ENCODE data around the gene ADGRV1. TPM values are rescaled to one million over a fixed set of nuclear protein-coding genes. Genes with fewer than 3 reads are reported as not detected.

ADGRV1 gene
- polyA plus RNA-seq, 2 of the 4 experiments (the other 2 are of a cell fraction) = 0.70 to 3.7 TPM

DNA sequence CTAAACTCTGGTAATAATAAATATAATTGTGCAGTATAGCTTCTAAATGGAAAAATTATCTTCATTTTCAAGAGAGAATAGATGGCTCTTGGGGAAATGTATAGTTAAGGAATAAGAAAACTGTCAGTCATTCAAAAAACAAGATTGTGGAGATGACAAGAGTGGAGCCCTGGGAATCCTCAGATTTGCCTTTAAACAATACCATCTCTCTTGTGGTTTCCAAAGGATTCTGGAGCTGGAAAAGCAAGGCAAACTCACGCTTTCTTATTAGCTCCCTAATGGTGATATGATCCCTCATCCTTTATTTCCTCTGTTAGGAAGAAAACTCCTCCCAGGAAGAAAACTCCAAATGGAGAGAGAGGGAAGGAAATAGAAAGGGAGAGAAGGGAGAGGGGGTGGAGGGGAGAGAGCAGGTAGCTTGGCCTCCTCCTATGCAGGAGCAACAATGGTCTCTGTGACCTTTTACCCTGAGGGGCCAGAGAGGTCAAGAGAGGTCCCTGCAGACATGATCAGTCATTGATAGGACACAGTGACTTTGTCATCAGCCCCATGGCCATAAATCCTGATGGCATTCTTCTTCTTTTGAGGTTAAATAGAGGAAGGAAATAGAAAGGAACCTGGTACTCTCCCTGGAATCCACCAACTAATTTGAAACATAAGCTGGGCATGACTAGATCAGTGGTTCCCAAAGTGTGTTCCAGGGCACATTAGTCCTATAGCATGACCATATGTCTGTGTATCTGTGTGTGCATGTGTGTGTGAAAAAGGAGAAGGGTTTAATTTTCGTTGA is 512.4 kb downstream of the ADGRV1 start:
- no peaks in the 10 kb centered on the region for H3K9me3 ChIP-seq
- WGBS (ENCODE audit: missing lambda C conversion rate) = 83% methylated on average over 2 of the region's 2 CpGs
- ChIA-PET CTCF (interaction anchor here (1.0 kb wide), 1 partner anchor 12 kb away, joined by 3 read pairs; no protein-coding TSS in a partner anchor), POLR2A (no interaction called here)
- no peak overlapping the region for H3K27ac ChIP-seq
- no peak for DNase-seq (ENCODE audit: low read depth in 1 of 2, low spot score in 1 of 2)
- FAIRE-seq = no peak
- TF ChIP-seq CEBPB (IDR thresholded peaks at IDR 0.05) (no peak), KDM1A (IDR thresholded peaks at IDR 0.05; ENCODE audit: low read depth) (no peak), TFCP2L1 (CRISPR knock-in tag; IDR thresholded peaks at IDR 0.05) (no peak), SMC3 (IDR thresholded peaks at IDR 0.05) (no peak), NFE2L2 (conservative IDR thresholded peaks at IDR 0.05; ENCODE audit: low read length) (no peak), ZFP36 (IDR thresholded peaks at IDR 0.05; ENCODE audit: borderline replicate concordance, partially characterized antibody) (no peak), JUN (IDR thresholded peaks at IDR 0.05) (no peak), ELK1 (IDR thresholded peaks at IDR 0.05; ENCODE audit: low read depth, low read length) (no peak), RAD21 (conservative IDR thresholded peaks at IDR 0.05 in 1 of 2, IDR thresholded peaks at IDR 0.05 in 1 of 2) (no peak), HOXB5 (CRISPR knock-in tag; IDR thresholded peaks at IDR 0.05) (no peak), MYC (IDR thresholded peaks at IDR 0.05; ENCODE audit: borderline replicate concordance, low read length) (no peak), EP300 (IDR thresholded peaks at IDR 0.05) (no peak), HDAC2 (IDR thresholded peaks at IDR 0.05) (no peak), MAZ (IDR thresholded peaks at IDR 0.05; ENCODE audit: borderline replicate concordance, low read depth, low read length) (no peak), FOXS1 (CRISPR knock-in tag; IDR thresholded peaks at IDR 0.05) (no peak)
- TF ChIP-seq, protein P1, sequence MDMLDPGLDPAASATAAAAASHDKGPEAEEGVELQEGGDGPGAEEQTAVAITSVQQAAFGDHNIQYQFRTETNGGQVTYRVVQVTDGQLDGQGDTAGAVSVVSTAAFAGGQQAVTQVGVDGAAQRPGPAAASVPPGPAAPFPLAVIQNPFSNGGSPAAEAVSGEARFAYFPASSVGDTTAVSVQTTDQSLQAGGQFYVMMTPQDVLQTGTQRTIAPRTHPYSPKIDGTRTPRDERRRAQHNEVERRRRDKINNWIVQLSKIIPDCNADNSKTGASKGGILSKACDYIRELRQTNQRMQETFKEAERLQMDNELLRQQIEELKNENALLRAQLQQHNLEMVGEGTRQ (IDR thresholded peaks at IDR 0.05) = no peak
- TF ChIP-seq, protein P2, sequence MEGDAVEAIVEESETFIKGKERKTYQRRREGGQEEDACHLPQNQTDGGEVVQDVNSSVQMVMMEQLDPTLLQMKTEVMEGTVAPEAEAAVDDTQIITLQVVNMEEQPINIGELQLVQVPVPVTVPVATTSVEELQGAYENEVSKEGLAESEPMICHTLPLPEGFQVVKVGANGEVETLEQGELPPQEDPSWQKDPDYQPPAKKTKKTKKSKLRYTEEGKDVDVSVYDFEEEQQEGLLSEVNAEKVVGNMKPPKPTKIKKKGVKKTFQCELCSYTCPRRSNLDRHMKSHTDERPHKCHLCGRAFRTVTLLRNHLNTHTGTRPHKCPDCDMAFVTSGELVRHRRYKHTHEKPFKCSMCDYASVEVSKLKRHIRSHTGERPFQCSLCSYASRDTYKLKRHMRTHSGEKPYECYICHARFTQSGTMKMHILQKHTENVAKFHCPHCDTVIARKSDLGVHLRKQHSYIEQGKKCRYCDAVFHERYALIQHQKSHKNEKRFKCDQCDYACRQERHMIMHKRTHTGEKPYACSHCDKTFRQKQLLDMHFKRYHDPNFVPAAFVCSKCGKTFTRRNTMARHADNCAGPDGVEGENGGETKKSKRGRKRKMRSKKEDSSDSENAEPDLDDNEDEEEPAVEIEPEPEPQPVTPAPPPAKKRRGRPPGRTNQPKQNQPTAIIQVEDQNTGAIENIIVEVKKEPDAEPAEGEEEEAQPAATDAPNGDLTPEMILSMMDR (IDR thresholded peaks at IDR 0.05) = no peak
- TF ChIP-seq, protein P3, sequence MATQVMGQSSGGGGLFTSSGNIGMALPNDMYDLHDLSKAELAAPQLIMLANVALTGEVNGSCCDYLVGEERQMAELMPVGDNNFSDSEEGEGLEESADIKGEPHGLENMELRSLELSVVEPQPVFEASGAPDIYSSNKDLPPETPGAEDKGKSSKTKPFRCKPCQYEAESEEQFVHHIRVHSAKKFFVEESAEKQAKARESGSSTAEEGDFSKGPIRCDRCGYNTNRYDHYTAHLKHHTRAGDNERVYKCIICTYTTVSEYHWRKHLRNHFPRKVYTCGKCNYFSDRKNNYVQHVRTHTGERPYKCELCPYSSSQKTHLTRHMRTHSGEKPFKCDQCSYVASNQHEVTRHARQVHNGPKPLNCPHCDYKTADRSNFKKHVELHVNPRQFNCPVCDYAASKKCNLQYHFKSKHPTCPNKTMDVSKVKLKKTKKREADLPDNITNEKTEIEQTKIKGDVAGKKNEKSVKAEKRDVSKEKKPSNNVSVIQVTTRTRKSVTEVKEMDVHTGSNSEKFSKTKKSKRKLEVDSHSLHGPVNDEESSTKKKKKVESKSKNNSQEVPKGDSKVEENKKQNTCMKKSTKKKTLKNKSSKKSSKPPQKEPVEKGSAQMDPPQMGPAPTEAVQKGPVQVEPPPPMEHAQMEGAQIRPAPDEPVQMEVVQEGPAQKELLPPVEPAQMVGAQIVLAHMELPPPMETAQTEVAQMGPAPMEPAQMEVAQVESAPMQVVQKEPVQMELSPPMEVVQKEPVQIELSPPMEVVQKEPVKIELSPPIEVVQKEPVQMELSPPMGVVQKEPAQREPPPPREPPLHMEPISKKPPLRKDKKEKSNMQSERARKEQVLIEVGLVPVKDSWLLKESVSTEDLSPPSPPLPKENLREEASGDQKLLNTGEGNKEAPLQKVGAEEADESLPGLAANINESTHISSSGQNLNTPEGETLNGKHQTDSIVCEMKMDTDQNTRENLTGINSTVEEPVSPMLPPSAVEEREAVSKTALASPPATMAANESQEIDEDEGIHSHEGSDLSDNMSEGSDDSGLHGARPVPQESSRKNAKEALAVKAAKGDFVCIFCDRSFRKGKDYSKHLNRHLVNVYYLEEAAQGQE (IDR thresholded peaks at IDR 0.05) = no peak
- ATAC-seq = no peak
- no peak overlapping the region for H3K4me3 ChIP-seq
- no peak overlapping the region for H3K4me2 ChIP-seq
- peaks cover 11% of the 10 kb centered on the region; the same call in 2 of the 3 replicates for H3K4me1 ChIP-seq
